K562 (cell line): ENCODE data around the gene DPM2. TPM values are rescaled to one million over a fixed set of nuclear protein-coding genes. Genes with fewer than 3 reads are reported as not detected.
A peak's percentile ranks its signal among the peaks of the same experiment; 100 is the strongest.

Source experiments
- KDM4B ChIP-seq, 2 experiments: fragments of 450-650 bp in 1 of 2; sonication (generic) in 1 of 2; IDR thresholded peaks; 2 replicates each; pipeline ENCODE4 v1.6.1; 2016 to 2017; ENCODE audit warnings: borderline replicate concordance in 2 of 2, antibody characterized with exemption in 1 of 2, low read depth in 1 of 2, mild to moderate bottlenecking in 1 of 2
- LCOR ChIP-seq: sonication (generic); formaldehyde crosslinking; IDR thresholded peaks from 2 replicates; pipeline ENCODE4 v1.8.0; 2022; ENCODE audit warnings: mild to moderate bottlenecking, missing genetic modification reagents
- RBM39 ChIP-seq: fragments of 200-400 bp; formaldehyde crosslinking; optimal IDR thresholded peaks from 2 replicates; pipeline ENCODE3; 2018; ENCODE audit warnings: low read depth, low read length
- SMARCE1 ChIP-seq: fragments of 450-650 bp; IDR thresholded peaks from 2 replicates; pipeline ENCODE4 v1.7.1; 2016; ENCODE audit warnings: mild to moderate bottlenecking
- polyA plus RNA-seq, 8 experiments: library from polyadenylated mRNA; depleted of rRNA in 4 of 8; stranded (reverse) in 5 of 8; unstranded in 3 of 8; fragments of >200 nt; fragmentation: Nextera tagmentation in 2 of 8; fragmentation: Illumina TruSeq in 1 of 8; extraction: Ambion mirVana in 2 of 8; extraction: Trizol in 1 of 8; gene quantifications; 2 replicates each; pipeline versions ENCODE4 v1.2.1 to v1.2.3, GENCODE V29; 2011 to 2014; ENCODE audit warnings: inconsistent platforms in 1 of 8, missing spikeins in 1 of 8
- total RNA-seq, 7 experiments: library from RNA; depleted of rRNA in 6 of 7; stranded (reverse); fragments of >200 nt in 6 of 7; fragmentation: Illumina TruSeq in 2 of 7; extraction: Trizol in 2 of 7; gene quantifications; 2 replicates each; pipeline versions ENCODE4 v1.2.1 to v1.2.3, GENCODE V29; 2011 to 2021; ENCODE audit warnings: low replicate concordance in 1 of 7
- TF ChIP-seq, protein P1 (sequence below): fragments of 450-650 bp; IDR thresholded peaks from 2 replicates; pipeline ENCODE4 v1.6.1; 2016; ENCODE audit warnings: low read depth
- TF ChIP-seq, protein P2 (sequence below): fragments of 150-350 bp; conservative IDR thresholded peaks from 2 replicates; pipeline ENCODE4 v1.6.1; 2014; ENCODE audit warnings: low read length
- TF ChIP-seq, protein P3 (sequence below): sonication (generic); formaldehyde crosslinking; IDR thresholded peaks from 2 replicates; pipeline ENCODE4 v1.8.0; 2022; ENCODE audit warnings: mild to moderate bottlenecking, low read depth, missing genetic modification reagents
- TF ChIP-seq, protein P4 (sequence below): sonication (generic); formaldehyde crosslinking; IDR thresholded peaks from 2 replicates; pipeline ENCODE4 v1.8.1; 2023; ENCODE audit warnings: missing genetic modification reagents, mild to moderate bottlenecking, borderline replicate concordance

DPM2 gene
- total and polyA plus RNA-seq, 9 of the 15 experiments (the other 6 are each of a cell fraction or from before 2014, with no cell fraction given), result 43.5 to 126 (median 71.1) TPM

DNA sequence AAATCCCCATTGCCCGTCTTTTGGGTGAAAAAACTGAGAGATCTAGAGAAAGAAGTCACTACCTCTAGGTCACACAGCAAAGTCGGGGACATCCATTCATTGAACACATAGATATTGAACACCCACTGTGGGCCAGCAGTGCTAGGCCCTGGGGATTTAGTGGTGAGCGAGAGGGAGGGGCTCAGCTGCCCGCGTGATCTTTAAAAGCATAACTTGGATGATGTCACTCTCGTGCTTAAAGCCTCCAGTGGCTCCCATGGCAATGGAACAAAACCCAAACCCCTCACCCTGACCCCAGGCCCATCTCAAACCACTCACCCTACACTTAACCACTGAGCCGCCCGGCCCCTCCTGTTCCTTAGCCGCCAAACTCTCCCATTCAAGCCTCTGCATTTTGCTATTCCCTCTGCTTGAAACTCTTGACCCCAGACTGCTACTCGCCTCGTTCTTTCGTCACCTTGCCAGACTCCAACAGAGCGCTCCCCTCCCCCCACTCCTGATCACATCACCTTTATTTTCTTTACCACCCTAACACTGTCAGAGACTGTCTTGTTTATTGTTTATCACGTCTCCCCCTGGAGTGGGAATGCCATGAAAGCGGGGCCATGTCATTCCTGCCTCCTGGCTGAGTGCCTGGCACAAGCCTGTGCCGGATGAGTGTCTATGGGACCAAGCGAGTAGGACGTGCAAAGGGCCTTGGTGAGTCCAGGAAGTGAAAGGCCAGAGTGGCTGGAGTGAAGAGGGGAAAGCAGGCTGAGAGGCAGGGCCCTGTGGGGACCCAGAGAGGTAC is 6.4 kb downstream of the DPM2 start (continued):
- TF ChIP-seq, protein P1, sequence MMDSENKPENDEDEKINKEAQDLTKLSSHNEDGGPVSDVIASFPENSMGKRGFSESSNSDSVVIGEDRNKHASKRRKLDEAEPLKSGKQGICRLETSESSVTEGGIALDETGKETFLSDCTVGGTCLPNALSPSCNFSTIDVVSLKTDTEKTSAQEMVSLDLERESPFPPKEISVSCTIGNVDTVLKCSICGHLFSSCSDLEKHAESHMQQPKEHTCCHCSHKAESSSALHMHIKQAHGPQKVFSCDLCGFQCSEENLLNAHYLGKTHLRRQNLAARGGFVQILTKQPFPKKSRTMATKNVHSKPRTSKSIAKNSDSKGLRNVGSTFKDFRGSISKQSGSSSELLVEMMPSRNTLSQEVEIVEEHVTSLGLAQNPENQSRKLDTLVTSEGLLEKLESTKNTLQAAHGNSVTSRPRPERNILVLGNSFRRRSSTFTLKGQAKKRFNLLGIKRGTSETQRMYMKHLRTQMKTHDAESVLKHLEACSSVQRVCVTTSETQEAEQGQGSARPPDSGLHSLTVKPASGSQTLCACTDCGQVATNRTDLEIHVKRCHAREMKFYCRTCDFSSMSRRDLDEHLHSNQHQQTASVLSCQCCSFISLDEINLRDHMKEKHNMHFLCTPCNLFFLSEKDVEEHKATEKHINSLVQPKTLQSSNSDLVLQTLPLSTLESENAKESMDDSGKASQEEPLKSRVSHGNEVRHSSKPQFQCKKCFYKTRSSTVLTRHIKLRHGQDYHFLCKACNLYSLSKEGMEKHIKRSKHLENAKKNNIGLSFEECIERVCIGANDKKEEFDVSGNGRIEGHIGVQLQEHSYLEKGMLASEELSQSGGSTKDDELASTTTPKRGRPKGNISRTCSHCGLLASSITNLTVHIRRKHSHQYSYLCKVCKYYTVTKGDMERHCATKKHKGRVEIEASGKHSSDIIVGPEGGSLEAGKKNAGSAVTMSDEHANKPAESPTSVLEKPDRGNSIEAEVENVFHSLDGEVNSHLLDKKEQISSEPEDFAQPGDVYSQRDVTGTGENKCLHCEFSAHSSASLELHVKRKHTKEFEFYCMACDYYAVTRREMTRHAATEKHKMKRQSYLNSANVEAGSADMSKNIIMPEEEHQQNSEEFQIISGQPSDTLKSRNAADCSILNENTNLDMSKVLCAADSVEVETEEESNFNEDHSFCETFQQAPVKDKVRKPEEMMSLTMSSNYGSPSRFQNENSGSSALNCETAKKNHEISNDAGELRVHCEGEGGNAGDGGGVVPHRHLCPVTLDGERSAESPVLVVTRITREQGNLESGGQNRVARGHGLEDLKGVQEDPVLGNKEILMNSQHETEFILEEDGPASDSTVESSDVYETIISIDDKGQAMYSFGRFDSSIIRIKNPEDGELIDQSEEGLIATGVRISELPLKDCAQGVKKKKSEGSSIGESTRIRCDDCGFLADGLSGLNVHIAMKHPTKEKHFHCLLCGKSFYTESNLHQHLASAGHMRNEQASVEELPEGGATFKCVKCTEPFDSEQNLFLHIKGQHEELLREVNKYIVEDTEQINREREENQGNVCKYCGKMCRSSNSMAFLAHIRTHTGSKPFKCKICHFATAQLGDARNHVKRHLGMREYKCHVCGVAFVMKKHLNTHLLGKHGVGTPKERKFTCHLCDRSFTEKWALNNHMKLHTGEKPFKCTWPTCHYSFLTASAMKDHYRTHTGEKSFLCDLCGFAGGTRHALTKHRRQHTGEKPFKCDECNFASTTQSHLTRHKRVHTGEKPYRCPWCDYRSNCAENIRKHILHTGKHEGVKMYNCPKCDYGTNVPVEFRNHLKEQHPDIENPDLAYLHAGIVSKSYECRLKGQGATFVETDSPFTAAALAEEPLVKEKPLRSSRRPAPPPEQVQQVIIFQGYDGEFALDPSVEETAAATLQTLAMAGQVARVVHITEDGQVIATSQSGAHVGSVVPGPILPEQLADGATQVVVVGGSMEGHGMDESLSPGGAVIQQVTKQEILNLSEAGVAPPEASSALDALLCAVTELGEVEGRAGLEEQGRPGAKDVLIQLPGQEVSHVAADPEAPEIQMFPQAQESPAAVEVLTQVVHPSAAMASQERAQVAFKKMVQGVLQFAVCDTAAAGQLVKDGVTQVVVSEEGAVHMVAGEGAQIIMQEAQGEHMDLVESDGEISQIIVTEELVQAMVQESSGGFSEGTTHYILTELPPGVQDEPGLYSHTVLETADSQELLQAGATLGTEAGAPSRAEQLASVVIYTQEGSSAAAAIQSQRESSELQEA, result no peak
- TF ChIP-seq, protein P2, sequence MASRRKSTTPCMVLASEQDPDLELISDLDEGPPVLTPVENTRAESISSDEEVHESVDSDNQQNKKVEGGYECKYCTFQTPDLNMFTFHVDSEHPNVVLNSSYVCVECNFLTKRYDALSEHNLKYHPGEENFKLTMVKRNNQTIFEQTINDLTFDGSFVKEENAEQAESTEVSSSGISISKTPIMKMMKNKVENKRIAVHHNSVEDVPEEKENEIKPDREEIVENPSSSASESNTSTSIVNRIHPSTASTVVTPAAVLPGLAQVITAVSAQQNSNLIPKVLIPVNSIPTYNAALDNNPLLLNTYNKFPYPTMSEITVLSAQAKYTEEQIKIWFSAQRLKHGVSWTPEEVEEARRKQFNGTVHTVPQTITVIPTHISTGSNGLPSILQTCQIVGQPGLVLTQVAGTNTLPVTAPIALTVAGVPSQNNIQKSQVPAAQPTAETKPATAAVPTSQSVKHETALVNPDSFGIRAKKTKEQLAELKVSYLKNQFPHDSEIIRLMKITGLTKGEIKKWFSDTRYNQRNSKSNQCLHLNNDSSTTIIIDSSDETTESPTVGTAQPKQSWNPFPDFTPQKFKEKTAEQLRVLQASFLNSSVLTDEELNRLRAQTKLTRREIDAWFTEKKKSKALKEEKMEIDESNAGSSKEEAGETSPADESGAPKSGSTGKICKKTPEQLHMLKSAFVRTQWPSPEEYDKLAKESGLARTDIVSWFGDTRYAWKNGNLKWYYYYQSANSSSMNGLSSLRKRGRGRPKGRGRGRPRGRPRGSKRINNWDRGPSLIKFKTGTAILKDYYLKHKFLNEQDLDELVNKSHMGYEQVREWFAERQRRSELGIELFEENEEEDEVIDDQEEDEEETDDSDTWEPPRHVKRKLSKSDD, result no peak
- TF ChIP-seq, protein P3, sequence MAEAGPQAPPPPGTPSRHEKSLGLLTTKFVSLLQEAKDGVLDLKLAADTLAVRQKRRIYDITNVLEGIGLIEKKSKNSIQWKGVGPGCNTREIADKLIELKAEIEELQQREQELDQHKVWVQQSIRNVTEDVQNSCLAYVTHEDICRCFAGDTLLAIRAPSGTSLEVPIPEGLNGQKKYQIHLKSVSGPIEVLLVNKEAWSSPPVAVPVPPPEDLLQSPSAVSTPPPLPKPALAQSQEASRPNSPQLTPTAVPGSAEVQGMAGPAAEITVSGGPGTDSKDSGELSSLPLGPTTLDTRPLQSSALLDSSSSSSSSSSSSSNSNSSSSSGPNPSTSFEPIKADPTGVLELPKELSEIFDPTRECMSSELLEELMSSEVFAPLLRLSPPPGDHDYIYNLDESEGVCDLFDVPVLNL (CRISPR knock-in tag), result peak; percentile 30; the same call in 1 of the 2 replicates
- TF ChIP-seq RBM39, result peak; percentile 54
- TF ChIP-seq SMARCE1, result peak; percentile 73; the same call in 1 of the 2 replicates
- 0 out of 4 replicates have a peak, but pooled peaks of 1 of the 2 experiments have one; percentile 50 for TF ChIP-seq KDM4B (IDR thresholded peaks at IDR 0.05; ENCODE audit: borderline replicate concordance in 2 of 2, low read depth in 1 of 2)
- TF ChIP-seq, protein P4, sequence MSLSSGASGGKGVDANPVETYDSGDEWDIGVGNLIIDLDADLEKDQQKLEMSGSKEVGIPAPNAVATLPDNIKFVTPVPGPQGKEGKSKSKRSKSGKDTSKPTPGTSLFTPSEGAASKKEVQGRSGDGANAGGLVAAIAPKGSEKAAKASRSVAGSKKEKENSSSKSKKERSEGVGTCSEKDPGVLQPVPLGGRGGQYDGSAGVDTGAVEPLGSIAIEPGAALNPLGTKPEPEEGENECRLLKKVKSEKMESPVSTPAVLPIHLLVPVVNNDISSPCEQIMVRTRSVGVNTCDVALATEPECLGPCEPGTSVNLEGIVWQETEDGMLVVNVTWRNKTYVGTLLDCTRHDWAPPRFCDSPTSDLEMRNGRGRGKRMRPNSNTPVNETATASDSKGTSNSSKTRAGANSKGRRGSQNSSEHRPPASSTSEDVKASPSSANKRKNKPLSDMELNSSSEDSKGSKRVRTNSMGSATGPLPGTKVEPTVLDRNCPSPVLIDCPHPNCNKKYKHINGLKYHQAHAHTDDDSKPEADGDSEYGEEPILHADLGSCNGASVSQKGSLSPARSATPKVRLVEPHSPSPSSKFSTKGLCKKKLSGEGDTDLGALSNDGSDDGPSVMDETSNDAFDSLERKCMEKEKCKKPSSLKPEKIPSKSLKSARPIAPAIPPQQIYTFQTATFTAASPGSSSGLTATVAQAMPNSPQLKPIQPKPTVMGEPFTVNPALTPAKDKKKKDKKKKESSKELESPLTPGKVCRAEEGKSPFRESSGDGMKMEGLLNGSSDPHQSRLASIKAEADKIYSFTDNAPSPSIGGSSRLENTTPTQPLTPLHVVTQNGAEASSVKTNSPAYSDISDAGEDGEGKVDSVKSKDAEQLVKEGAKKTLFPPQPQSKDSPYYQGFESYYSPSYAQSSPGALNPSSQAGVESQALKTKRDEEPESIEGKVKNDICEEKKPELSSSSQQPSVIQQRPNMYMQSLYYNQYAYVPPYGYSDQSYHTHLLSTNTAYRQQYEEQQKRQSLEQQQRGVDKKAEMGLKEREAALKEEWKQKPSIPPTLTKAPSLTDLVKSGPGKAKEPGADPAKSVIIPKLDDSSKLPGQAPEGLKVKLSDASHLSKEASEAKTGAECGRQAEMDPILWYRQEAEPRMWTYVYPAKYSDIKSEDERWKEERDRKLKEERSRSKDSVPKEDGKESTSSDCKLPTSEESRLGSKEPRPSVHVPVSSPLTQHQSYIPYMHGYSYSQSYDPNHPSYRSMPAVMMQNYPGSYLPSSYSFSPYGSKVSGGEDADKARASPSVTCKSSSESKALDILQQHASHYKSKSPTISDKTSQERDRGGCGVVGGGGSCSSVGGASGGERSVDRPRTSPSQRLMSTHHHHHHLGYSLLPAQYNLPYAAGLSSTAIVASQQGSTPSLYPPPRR (CRISPR knock-in tag), result no peak
- no peak for TF ChIP-seq LCOR
